Suprapubic skin (tissue), 4 donors: ENCODE results near the gene CAMK1D. TPM values are rescaled to one million over a fixed set of nuclear protein-coding genes. Genes with fewer than 3 reads are reported as not detected.
"Not testable (repeated sequence)": the region's sequence is repeated elsewhere in the genome, so short reads cannot be mapped to it uniquely, and the experiment has no call there.

ENCODE experiments used
- DNase-seq, 2 donors: peaks; one replicate each; pipeline ENCODE4 v3.0.0-alpha.2; 2019; ENCODE audit warnings: low spot score in 2 of 2
- H3K27ac ChIP-seq: fragments of 200-600 bp; sonication (generic); one replicate; pipeline ENCODE4 v1.5.1; 2019
- H3K27me3 ChIP-seq: fragments of 200-600 bp; sonication (generic); one replicate; pipeline ENCODE4 v1.5.1; 2019
- H3K36me3 ChIP-seq: fragments of 200-600 bp; sonication (generic); one replicate; pipeline ENCODE4 v1.5.1; 2019
- H3K4me1 ChIP-seq: fragments of 200-600 bp; sonication (generic); one replicate; pipeline ENCODE4 v1.5.1; 2019
- H3K4me3 ChIP-seq: fragments of 200-600 bp; sonication (generic); one replicate; pipeline ENCODE4 v1.5.1; 2019; ENCODE audit warnings: mild to moderate bottlenecking
- H3K9me3 ChIP-seq: fragments of 200-600 bp; sonication (generic); one replicate; pipeline ENCODE4 v1.5.1; 2019
- EP300 ChIP-seq: sonication (generic); formaldehyde crosslinking; IDR thresholded peaks from one replicate; pipeline ENCODE4 v1.6.1; 2017; ENCODE audit warnings: antibody characterized with exemption
- POLR2A ChIP-seq, 2 donors: fragments of 450-650 bp; IDR thresholded peaks; one replicate each; pipeline ENCODE4 v1.6.1; 2017; ENCODE audit warnings: antibody characterized with exemption in 2 of 2, mild to moderate bottlenecking in 2 of 2, moderate library complexity in 2 of 2
- POLR2AphosphoS5 ChIP-seq, 3 donors: sonication (generic); formaldehyde crosslinking; IDR thresholded peaks; one replicate each; pipeline ENCODE4 v1.6.1; 2017; ENCODE audit warnings: antibody characterized with exemption in 3 of 3
- WGBS: methylation state at CpG from one replicate; pipeline ENCODE4 v1.1.5; 2018; 5-methylcytosine and 5-hydroxymethylcytosine counted together
- total RNA-seq, 4 donors: library from RNA; depleted of rRNA; stranded (reverse); fragments of >200 nt; gene quantifications; one replicate each; pipeline ENCODE4 v1.1.0, GENCODE V29; 2016
- TF ChIP-seq, protein P1 (sequence below), 2 donors: fragments of 200-600 bp in 1 of 2; fragments of 450-650 bp in 1 of 2; sonication (generic) in 1 of 2; IDR thresholded peaks; one replicate each; pipeline ENCODE4 v1.5.1; 2016 to 2019; ENCODE audit warnings: antibody characterized with exemption in 2 of 2, mild to moderate bottlenecking in 1 of 2, moderate library complexity in 1 of 2

CAMK1D gene
- total RNA-seq, 4 donors from 2014 or later = 26.4 to 31.3 (median 30.2) TPM

DNA sequence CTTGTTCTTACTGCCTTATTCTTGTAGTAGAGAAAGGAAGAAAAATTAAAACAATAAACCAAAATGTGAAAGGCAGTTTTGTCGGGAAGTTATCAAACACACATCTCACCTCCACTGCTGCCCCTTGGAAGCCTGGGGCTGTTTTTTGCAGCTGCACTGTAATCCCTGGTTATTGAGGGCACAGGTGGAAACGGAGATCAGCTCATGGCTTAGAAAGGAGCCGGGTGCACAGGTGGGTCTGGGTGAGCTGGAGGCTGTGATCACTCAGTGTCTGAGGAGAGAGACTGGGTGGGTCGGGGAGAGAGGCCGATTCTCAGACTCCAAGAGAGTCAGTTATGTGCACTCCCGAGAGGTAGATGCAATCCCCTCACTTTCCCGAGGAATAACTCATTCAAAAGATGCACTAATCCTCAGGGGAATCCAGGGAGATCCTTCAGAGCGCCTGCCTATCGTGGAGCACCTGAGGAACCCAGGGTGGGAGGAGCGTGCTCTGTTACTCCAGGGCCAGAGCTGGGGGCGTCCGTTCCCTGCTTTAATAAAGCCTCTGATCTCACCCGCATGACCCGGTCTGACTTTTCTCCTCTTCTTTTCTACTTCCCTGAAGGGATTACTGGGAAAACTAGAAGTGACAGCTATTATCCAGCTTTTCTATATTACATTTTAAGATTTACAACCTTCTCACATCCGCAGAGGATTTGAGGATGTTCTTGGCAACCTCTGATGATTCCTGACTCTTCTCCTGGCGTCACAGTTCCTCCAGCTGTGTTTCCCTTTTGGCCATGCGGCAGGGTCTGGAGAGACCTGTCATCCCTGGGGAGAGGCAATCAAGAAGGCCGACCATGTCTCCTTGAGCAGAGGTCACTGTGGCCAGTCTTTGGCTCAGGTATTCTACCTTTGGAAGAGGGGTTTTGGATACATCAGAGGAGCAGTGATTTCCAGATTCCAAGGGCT lies 82.1 kb downstream of the CAMK1D start:
- 57% methylated on average over 18 of the region's 18 CpGs for WGBS
- TF ChIP-seq, protein P1, sequence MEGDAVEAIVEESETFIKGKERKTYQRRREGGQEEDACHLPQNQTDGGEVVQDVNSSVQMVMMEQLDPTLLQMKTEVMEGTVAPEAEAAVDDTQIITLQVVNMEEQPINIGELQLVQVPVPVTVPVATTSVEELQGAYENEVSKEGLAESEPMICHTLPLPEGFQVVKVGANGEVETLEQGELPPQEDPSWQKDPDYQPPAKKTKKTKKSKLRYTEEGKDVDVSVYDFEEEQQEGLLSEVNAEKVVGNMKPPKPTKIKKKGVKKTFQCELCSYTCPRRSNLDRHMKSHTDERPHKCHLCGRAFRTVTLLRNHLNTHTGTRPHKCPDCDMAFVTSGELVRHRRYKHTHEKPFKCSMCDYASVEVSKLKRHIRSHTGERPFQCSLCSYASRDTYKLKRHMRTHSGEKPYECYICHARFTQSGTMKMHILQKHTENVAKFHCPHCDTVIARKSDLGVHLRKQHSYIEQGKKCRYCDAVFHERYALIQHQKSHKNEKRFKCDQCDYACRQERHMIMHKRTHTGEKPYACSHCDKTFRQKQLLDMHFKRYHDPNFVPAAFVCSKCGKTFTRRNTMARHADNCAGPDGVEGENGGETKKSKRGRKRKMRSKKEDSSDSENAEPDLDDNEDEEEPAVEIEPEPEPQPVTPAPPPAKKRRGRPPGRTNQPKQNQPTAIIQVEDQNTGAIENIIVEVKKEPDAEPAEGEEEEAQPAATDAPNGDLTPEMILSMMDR (IDR thresholded peaks at IDR 0.05) = no peak
- TF ChIP-seq EP300 (no peak), POLR2AphosphoS5 (IDR thresholded peaks at IDR 0.05) (no peak), POLR2A (IDR thresholded peaks at IDR 0.05) (no peak)
- H3K4me1 ChIP-seq = peaks cover 5% of the 10 kb centered on the region
- no peak overlapping the region for H3K27ac ChIP-seq
- no peaks in the 10 kb centered on the region for H3K36me3 ChIP-seq
- H3K27me3 ChIP-seq = no peaks in the 10 kb centered on the region
- no peaks in the 10 kb centered on the region for H3K9me3 ChIP-seq
- H3K4me3 ChIP-seq = no peak overlapping the region
- DNase-seq = no peak

DNA sequence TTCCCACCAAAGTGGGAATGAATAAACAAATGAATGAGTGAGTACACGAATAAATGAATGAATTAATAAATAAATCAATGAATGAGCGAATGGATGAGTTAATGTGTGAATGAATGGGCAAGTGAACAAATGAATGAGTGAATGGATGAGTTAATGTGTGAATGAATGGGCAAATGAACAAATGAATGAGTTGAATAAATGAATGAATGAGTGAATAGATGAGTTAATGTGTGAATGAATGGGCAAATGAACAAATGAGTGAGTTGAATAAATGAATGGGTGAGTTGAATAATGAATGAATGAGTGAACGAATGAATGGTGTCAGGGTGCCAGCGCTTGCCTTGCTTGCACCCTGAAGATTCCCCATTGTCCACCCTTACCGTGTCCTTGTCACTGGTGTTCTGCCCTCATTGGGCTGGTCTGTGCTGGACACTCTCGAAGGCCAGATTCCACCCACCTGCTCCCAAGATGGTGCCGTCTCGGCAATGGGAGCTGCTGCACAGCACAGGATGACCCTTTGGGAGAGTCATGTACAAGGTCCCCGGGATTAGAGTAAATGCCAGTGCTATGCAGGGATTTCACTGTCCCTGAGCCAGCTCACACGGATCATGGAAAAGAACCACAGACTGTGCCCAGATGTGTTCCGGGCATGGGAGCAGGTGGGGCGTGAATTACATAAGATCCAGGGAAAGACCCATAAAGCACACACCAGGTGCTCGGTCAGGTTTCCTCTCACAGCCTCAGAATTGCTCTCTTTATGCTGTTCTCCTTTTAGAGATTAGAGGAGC lies 83.2 kb downstream of the CAMK1D start:
- Histone ChIP-seq H3K27ac (no peak overlapping the region), H3K36me3 (no peaks in the 10 kb centered on the region), H3K4me3 (no peak overlapping the region), H3K4me1 (peaks cover 5% of the 10 kb centered on the region), H3K27me3 (no peaks in the 10 kb centered on the region), H3K9me3 (no peaks in the 10 kb centered on the region)
- WGBS = 68% methylated on average over 13 of the region's 13 CpGs
- DNase-seq = no peak
- no peak for TF ChIP-seq EP300

DNA sequence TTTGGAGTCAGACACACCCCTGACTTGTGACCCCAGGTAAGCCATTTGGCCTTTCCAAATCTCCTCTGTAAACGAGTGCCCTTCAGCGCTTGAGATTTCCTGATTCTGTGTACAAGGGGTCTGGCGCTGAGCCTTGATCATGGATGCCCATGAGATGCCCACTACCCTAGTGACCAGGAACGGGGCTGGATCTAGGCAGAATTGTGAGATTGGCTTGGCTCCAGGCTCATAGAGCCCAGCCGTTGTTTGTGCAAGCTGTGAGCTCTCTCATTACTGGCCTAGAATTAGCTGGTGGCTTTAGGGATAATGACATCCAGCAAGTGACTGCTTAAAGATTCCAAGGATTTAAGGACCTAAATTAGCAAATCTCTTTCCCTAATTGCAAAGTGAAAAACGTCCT lies 84.9 kb downstream of the CAMK1D start:
- no peaks in the 10 kb centered on the region for H3K36me3 ChIP-seq
- DNase-seq = no peak
- TF ChIP-seq EP300 (no peak), POLR2A (IDR thresholded peaks at IDR 0.05) (no peak), POLR2AphosphoS5 (IDR thresholded peaks at IDR 0.05) (no peak)
- TF ChIP-seq, protein P1 (IDR thresholded peaks at IDR 0.05) = no peak
- 67% methylated on average over 4 of the region's 6 CpGs for WGBS
- no peaks in the 10 kb centered on the region for H3K27me3 ChIP-seq
- H3K4me3 ChIP-seq = no peak overlapping the region
- no peaks in the 10 kb centered on the region for H3K9me3 ChIP-seq
- H3K27ac ChIP-seq = no peak overlapping the region
- peaks cover 5% of the 10 kb centered on the region for H3K4me1 ChIP-seq

DNA sequence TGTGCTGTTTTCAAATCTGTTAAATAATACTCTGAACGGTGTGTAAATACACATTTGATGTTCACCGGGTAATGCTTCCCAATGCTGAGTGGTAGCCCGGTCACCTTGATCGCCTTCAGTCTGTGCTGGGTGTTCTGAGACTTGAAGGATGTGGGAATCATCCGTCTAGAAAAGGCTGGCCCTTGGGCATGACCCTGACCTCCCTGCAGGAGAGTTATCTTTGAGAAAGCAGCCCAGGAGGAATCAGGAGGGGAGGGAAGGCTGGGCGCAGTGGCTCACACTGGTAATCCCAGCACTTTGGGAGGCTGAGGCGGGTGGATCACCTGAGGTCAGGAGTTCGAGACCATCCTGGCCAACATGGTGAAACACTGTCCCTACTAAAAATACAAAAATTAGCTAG lies 85.3 kb downstream of the CAMK1D start:
- WGBS = 94% methylated on average over 8 of the region's 8 CpGs
- H3K27me3 ChIP-seq, H3K36me3 ChIP-seq, H3K9me3 ChIP-seq, DNase-seq, H3K27ac ChIP-seq, H3K4me1 ChIP-seq, H3K4me3 ChIP-seq: not testable (repeated sequence)

DNA sequence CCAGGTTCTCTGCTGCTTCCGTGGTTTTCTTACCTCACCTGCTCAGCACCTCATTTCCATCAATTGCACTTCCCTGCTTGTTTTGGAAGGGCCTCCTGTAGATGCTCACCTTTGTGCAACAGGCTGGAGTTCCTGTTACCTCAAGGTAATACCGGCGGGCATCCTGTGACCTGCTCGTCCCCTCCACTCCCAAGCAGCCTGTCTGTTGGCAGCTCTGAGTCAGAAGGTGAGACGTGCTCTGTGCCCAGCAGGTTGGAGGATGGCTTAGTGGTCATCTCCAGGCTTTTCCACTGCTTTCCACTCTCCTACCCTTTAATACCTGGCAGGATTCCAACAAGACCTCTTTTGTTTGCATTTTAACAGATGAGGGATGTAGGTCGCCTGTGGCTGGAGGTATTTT lies 86.0 kb downstream of the CAMK1D start:
- peaks cover 5% of the 10 kb centered on the region for H3K4me1 ChIP-seq
- TF ChIP-seq POLR2AphosphoS5 (IDR thresholded peaks at IDR 0.05) (no peak), EP300 (no peak), POLR2A (IDR thresholded peaks at IDR 0.05) (no peak)
- TF ChIP-seq, protein P1 (IDR thresholded peaks at IDR 0.05) = no peak
- H3K4me3 ChIP-seq = no peak overlapping the region
- WGBS = 88% methylated on average over 6 of the region's 6 CpGs
- H3K9me3 ChIP-seq = no peaks in the 10 kb centered on the region
- H3K27me3 ChIP-seq = no peaks in the 10 kb centered on the region
- H3K36me3 ChIP-seq = no peaks in the 10 kb centered on the region
- no peak overlapping the region for H3K27ac ChIP-seq
- DNase-seq = no peak
